22Rv1 (cell line): ENCODE results near the gene SREK1IP1.
A peak's percentile ranks its signal among the peaks of the same experiment; 100 is the strongest.

ENCODE experiments used
- H3K27ac ChIP-seq: fragments of 450-650 bp; 2 replicates; pipeline ENCODE4 v1.5.1; 2017
- CTCF ChIP-seq: fragments of 450-650 bp; IDR thresholded peaks from 2 replicates; pipeline ENCODE4 v1.5.1; 2017; ENCODE audit warnings: mild to moderate bottlenecking
- ZFX ChIP-seq: fragments of 450-650 bp; IDR thresholded peaks from 2 replicates; pipeline ENCODE4 v1.6.1; 2017; ENCODE audit warnings: antibody characterized with exemption, borderline replicate concordance

Gene SREK1IP1

GRCh38 chr5:64682608-64683007 is 85.9 kb downstream of the SREK1IP1 start:
- TF ChIP-seq CTCF (peak; percentile 32), ZFX (no peak)
- no peak overlapping the region for H3K27ac ChIP-seq

GRCh38 chr5:64680289-64680688 is 88.2 kb downstream of the SREK1IP1 start:
- no peak for TF ChIP-seq ZFX
- peak; percentile 37 for TF ChIP-seq CTCF
- no peak overlapping the region for H3K27ac ChIP-seq

GRCh38 chr5:64678374-64678773 is 90.1 kb downstream of the SREK1IP1 start:
- TF ChIP-seq ZFX (no peak), CTCF (no peak)
- no peak overlapping the region for H3K27ac ChIP-seq

GRCh38 chr5:64671678-64672077 is 96.8 kb downstream of the SREK1IP1 start:
- H3K27ac ChIP-seq: no peak overlapping the region
- no peak for TF ChIP-seq CTCF
- TF ChIP-seq ZFX: no peak

- TF ChIP-seq ZFX (no peak), CTCF (no peak)
- H3K27ac ChIP-seq: no peak overlapping the region
Measured at GRCh38 chr5:64670277-64670676, 98.2 kb downstream of the SREK1IP1 start.
